DMS153 treated with DMSO at 0.1 percent for 48 hours (cell line): ENCODE results near the gene CEACAM4.

Experiments used
- DNase-seq: peaks from one replicate; lab custom pipeline; 2025; ENCODE audit not compliant: unreplicated experiment; lab: John Stamatoyannopoulos, UW

CEACAM4 gene

DNA sequence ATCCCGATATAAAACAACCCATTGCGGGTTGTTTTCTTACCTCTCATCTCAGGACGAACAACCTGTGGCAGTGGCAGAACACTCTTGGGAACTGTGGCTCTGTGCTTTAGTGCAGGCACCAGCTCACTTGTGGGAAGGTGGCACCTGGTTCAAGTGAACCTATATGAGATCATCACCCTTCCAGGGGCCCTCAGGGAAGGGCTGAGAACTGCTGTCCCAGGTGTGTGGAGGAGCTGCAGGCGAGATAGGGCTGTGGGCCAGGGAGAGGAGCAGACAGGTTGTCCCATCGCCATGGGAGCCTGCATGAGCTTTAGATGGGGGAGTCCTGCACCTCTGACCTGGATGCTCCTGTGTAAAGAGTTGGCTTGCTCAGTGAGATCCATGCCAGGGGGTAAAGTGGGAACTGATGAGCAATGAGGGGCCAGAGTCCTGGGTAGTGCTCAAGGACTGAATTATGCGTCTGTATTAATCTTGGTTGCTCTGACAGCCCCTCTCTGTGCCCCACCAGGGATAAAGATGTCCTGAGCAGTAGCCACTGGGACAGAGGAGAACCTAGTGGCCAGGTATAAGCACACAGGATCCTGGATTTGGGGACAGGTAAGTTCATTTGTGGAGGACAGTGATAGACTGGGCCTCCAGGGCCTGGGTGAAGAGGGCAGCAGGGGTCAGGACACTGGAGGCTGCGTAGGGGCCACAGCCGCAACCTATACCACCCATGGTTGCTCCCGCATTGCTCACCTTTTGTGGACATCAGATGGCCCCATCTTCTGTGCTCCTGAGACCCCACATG is 8.7 kb downstream of the CEACAM4 start:
- DNase-seq = no peak

DNA sequence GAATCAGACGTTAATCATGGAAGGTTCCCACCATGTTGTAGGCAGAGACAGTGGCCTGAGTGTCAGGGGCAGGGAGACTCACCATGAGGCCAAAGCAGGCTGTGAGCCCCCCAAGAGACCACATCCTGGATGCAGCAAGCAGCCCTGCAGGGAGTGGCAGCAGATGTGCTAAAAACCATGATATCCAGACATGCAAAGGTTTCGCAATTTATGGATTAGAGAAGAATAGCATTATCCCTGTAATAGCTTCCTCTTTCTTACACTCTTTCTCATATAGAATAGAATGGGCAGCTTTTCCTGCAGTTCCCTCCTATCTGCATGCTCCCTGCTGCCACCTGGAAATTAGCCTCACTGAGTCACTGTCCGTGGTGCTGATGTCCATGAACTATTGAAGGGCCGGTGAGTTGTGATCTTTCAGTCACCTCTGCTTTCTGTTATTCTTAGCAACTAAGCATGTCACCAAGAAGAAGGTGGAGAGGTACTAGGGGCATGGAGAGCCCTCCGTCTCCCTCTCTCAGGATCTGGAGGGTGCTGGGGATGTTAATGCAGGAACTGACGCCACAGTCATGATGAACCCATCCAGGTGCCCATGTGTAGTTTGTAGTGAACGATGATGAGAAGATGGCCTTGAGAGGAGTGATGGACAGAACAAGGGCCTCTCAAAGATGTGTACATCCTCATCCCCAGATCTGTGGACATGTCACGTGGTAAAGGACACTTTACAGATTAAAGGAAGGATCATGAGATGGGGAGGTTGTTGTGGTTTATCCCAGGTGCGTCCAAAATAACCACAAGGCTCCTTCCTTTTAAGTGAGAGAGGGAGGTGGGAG is 9.9 kb downstream of the CEACAM4 start:
- no peak for DNase-seq

GRCh38 chr19:41615207-41615606 is 11.7 kb downstream of the CEACAM4 start:
- no peak for DNase-seq

DNA sequence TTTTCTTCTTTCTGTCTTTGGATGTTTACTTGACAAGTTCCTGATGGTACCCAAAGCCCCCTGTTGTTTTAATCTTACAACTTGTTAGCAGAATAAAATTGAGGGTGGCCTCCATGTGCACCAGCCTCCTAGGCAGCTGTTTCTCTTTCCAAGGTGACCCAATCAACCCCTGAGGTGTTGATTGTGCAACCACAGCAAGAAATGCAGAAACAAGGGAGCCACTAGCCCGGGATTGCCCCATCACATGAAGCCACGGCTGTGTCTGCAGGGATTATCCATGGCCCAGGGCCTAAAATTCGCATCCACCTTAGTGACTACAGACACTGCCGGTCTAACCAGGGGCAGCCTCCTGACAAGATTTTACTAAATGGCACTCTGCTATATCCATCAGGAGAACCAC is 14.4 kb downstream of the CEACAM4 start:
- DNase-seq = no peak

- no peak for DNase-seq
Measured at GRCh38 chr19:41610789-41611188, 16.1 kb downstream of the CEACAM4 start.

DNA sequence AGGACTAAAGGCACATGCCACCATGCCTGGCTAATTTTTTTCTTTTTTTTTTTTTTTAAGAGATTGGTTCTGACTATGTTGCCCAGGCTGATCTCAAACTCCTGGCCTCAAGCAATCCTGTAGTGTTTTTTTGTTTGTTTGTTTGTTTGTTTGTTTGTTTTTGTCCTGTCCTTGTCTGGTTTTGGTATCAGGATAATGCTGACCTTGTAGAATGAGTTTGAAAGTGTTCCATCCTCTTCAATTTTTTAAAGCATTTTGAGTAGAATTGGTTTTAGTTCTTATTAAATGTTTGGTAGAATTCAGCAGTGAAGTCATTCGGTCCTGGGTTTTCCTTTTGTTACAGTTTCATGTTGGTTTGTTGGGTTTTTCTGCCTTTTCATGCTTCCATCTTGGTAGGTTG is 19.2 kb downstream of the CEACAM4 start:
- DNase-seq = no peak

DNA sequence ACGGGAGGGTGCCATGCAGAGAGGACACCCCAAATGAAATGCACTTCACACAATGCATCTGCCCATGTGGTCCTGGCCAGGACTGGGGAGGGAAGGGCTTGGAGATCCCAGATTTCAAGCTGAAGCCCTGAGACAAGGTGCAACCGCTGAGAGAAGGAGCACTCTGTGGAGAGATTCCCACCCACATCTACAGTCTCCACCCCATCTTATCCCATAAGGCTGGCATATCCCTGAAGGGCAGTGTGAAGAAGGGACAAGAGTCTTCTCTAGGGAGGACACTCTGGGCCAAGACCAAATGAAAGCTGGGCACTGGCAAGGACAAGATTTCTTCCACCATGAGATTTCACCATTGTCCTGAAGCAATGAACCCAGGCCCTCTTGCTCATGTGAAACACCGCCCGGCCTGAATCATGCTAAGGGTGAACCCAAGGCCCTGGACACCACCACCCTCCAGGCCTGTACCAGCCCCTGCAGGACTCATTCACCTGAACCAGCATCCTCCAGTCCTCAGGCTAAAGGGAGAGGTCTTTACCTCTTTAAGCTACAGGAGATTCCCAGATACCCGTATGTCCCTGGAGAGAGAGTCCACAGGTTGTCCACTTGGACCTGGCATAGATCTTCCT is 20.5 kb downstream of the CEACAM4 start:
- no peak for DNase-seq

- no peak for DNase-seq
Measured at GRCh38 chr19:41604831-41605230, 22.0 kb downstream of the CEACAM4 start.

GRCh38 chr19:41601771-41602170 is 25.1 kb downstream of the CEACAM4 start:
- DNase-seq = no peak

DNA sequence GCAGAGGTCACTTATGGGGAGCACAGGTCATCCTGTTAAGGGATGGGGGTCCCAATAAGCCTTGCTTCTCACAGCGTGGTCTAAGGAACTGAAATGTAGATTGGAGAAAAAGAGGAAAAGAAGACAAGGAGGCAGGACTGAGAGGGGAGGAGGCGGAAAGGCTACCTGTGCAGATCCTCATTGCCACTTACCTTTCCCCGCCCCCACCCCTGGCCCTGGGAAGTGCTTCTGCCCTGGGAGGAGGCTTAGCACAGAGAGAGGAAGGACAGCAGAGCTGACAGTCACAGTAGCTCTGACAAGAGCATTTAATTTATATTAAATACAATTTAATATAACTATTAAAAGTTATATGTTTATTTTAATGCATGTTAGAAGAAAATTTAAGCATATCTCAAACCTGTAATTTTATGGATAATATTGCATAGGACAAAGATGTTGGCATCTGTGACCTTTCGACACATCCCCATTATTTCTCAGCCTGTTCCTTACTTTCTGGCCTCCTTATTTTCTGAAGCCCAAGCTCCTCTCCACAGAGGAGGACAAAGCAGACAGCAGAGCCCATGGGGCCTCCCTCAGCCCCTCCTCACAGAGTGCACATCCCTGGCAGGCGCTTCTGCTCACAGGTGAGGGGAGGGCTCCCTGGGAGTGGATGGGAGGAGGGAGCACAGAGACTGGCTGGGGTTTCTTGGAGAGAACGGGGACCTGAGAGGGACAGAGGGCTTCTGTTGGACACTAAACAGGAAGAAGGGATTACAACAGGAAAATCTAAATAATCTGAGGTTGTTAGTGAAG is 27.5 kb downstream of the CEACAM4 start:
- DNase-seq = no peak

DNA sequence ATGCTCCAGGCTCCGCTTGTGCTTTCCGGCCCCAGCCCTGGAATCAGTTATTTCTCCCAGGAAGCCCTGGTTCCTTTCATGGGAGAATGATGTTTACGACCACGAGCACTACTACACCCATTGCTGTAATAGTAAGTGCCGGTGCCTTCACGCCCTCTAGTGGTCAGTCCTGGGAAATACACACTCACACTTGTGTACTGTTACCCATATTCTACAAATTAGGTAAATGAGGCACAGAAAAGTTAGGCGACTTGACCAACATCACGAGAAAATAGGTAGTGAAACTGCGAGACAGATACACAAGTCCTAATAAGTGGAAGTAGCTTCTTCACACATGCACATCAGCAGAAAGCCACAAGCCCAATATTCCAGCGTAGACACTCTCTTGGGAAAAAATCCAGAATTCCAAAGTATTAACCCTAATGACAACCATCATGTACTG is 29.3 kb downstream of the CEACAM4 start:
- peak; percentile 59 for DNase-seq

GRCh38 chr19:41595890-41596280 is 31.0 kb downstream of the CEACAM4 start:
- no peak for DNase-seq

GRCh38 chr19:41595258-41595889 is 31.5 kb downstream of the CEACAM4 start:
- peak; percentile 77 for DNase-seq

GRCh38 chr19:41591951-41592562 is 34.8 kb downstream of the CEACAM4 start:
- no peak for DNase-seq

DNA sequence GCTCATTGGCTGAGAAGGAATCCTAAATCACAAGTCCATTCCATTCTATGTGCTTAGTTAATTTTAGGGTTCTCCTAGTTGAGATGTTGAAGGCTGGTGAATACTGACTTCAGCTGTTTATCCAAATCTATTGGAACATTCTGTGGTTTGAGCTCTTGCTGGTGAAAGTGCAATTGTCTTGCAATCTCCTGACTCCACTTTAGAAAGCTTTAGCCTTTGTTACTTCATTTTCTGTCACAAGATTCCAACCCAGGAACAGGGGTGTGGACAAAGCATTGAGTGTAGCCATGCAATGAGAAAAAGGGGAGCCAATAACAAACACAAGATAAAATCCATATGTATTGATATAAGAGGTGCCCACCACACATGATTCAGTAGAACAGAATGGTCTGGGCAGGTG is 35.9 kb downstream of the CEACAM4 start:
- no peak for DNase-seq

DNA sequence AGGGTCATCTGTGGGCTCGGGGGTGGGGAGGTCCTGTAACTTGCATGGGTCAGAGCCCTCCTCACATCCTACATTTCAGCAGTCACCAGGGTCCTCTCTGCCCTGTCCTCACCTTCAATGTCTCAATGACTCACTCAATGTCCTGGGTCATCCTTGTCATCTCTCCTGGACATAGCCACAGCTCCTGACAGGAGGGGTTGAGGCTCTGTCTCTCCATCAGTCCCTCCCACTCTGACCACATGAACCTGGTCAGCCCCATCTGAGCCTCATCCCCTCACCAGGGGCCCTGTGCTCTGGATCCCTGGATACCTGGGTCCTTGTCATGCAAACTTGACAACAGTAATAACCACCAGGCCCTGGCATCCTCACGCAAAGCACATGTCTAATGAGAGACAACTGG is 37.5 kb downstream of the CEACAM4 start:
- no peak for DNase-seq

GRCh38 chr19:41588497-41589209 is 38.2 kb downstream of the CEACAM4 start:
- no peak for DNase-seq

GRCh38 chr19:41587838-41588210 is 39.0 kb downstream of the CEACAM4 start:
- no peak for DNase-seq

DNA sequence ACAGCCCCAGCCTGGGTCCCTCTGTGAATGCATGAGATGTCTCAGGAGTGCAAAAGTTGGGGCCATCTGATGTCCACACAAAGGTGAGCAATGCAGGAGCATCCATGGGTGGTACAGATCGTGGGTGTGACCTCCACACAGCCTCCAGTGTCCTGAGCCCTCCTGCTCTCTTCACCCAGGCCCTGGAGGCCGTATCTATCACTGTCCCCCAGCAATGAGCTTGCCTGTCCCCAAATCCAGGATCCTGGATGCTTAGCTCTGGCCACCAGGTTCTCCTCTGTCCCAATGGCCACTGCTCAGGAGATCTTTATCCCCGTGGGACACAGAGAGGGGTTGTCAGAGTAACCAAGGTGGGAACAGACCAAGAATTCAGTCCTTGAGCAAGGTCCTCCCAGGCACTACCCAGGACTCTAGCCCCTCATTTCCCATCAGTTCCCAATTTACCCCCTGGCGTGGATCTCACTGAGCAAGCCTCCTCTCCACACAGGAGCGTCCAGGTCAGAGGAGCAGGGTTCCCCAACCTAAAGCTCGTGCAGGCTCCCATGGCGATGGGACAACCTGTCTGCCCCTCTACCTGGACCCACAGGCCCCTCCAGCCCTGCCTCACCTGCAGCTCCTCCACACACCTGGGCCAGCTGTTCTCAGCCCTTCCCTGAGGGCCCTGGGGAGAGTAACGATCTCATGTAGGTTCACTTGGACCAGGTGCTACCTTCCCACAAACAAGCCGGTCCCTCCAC is 39.6 kb downstream of the CEACAM4 start:
- no peak for DNase-seq
